ENCODE data around the gene NEO1.

Gene NEO1

DNA sequence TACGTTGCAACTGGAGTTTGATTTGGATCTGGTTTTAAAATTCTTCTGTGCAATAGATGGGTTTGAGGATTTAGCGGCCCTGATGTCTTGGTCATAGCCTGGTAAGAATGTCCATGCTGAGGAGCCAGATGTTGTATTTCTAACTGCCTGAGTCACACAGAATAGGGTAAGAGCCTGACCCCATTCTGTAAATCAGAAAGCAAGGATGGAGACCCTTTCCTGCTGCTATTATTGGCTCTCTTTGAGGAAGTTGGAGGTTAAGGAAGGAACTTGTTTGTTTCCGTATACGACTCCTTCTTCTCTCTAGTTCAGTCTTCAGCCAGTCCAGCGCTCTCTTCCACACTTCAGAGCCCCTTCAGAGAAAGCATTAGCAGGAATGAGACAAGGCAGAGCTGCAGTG, 251.4 kb downstream of the NEO1 start:
- in situ Hi-C loops (cut with HindIII; ENCODE audit: low sequenced_read_pairs) = no loop called here
- no peak for DNase-seq (ENCODE audit: low read depth, low spot score)
- H3K4me3 ChIP-seq (ENCODE audit: low read depth, low read length) = no peak overlapping the region
- TF ChIP-seq, protein P1, sequence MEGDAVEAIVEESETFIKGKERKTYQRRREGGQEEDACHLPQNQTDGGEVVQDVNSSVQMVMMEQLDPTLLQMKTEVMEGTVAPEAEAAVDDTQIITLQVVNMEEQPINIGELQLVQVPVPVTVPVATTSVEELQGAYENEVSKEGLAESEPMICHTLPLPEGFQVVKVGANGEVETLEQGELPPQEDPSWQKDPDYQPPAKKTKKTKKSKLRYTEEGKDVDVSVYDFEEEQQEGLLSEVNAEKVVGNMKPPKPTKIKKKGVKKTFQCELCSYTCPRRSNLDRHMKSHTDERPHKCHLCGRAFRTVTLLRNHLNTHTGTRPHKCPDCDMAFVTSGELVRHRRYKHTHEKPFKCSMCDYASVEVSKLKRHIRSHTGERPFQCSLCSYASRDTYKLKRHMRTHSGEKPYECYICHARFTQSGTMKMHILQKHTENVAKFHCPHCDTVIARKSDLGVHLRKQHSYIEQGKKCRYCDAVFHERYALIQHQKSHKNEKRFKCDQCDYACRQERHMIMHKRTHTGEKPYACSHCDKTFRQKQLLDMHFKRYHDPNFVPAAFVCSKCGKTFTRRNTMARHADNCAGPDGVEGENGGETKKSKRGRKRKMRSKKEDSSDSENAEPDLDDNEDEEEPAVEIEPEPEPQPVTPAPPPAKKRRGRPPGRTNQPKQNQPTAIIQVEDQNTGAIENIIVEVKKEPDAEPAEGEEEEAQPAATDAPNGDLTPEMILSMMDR (IDR thresholded peaks at IDR 0.05; ENCODE audit: low read depth, low read length) = no peak

DNA sequence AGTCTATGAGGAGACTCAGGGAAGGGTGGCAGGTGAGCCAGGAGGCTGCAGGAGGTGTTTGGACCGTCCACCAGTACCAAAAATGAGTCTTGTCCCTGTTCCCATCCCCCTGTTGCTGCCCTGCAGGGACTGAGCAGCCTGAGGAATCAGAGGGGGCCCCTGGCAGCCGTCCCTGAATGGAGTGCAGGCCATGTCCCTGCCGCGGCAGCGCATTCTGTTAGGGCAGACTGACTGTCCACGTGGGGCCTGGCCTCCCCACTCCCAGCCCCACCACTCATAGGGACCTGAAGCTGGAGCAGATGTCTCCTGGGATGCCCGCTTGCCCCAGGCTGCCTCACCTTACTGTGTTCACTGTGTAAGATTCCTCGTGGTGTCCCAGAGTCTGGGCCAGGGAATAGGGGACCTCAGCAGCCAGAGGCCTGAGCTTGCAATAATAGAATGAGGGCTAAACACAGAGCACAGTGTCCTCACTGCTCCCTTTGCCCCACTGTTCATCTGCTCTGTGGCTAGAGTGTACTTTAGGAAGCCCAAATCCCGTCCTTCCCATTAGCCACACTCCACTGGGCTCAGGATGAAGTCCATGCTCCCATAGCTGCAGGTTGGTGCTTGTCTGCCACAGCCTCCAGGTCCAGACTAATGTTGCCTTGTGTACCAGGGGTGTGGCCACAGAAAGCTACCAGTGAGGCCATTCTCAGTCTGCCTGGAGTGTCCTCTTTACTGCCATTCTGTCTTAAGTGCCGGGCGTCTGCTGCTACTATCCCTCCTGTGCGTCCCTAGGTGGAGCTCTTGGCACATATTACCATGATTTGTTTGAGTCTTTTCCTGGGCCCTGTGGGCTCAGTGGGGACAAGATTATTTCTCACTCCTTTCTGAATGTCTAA, 253.3 kb downstream of the NEO1 start:
- no peak overlapping the region for H3K4me3 ChIP-seq (ENCODE audit: low read depth, low read length)
- TF ChIP-seq, protein P1 (IDR thresholded peaks at IDR 0.05; ENCODE audit: low read depth, low read length) = peak; percentile 74
- in situ Hi-C loops (cut with HindIII; ENCODE audit: low sequenced_read_pairs) = no loop called here
- DNase-seq (ENCODE audit: low read depth, low spot score) = peak; percentile 71

DNA sequence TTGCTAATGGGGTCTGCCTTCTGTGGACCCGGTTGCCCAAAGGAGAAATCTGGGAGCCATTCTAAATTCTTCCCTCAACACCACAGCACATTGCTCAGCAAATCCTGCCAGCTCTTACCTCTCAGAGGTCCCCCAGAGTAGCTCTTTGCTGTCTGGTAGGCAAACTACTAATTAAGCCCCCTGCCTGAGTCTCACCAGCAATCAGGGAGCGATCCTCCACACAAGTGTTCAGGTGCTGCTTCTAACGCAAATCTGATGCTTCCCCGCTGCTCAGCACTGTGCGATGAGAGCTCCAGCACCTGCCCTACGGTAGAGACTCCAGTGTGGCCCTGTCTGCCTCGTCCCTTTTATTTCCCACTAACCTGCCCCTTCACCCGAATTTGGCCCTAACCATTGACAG, 256.0 kb downstream of the NEO1 start:
- H3K4me3 ChIP-seq (ENCODE audit: low read depth, low read length) = no peak overlapping the region
- TF ChIP-seq, protein P1 (IDR thresholded peaks at IDR 0.05; ENCODE audit: low read depth, low read length) = no peak
- in situ Hi-C loops (cut with HindIII; ENCODE audit: low sequenced_read_pairs) = no loop called here
- no peak for DNase-seq (ENCODE audit: low read depth, low spot score)

DNA sequence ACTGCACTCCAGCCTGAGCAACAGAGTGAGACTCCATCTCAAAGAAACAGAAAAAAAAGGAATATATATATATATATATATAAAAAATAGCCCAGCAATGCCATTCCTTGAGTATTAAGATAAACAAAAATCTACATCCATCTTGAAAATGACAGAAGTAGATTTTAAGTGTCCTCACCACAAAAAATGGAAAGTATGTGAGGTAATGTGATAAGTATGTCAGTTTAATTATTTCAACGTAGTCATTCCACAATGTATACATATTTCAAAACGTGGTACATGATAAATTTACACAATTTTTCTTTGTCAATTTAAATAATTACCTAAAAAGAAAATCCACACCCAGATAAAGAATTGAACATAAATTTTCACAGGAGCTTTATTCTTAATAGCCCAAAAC, 261.6 kb downstream of the NEO1 start:
- in situ Hi-C loops (cut with HindIII; ENCODE audit: low sequenced_read_pairs) = no loop called here
- DNase-seq (ENCODE audit: low read depth, low spot score) = no peak
- TF ChIP-seq, protein P1 (IDR thresholded peaks at IDR 0.05; ENCODE audit: low read depth, low read length) = no peak
- no peak overlapping the region for H3K4me3 ChIP-seq (ENCODE audit: low read depth, low read length)

DNA sequence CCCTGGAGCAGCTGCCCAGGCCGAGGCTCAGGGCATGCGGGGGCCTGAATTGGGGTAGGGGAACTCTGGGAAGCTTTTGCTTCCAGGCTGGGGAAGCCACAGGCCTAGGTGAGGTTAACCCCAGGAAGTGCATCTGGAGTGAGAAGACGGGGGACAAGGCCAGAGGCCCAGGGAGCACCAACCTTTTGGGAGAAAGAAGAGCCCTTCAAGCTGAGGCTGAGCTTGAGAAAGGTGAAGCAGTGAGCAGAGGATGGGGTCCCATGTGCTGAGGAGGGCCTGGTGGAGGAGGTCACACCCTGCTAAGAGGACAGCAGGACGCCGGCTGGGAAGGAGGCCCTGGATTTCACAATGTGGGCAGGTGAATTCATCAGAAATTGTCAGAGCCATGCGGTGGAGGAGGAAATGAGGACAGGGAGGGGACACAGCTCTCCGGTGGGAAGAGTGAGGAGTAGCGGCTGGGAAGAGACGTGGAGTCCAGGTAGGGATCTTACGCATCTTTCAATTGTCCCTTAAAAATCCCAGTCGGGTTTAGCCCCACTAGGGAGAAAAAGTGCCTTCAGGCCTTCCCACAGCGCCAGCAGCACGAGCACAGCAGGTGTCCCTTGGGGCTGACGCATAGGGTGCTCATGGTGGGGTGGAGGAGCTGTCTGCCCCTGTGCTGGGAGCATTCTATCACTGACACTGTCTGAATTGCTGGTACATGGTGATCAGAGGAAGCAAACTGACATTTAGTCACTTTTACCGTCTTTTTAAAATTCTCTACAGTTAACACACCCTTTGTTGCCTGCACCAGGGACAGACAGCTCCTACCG, 265.6 kb downstream of the NEO1 start:
- H3K4me3 ChIP-seq (ENCODE audit: low read depth, low read length) = no peak overlapping the region
- DNase-seq (ENCODE audit: low read depth, low spot score) = no peak
- in situ Hi-C loops (cut with HindIII; ENCODE audit: low sequenced_read_pairs) = no loop called here
- TF ChIP-seq, protein P1 (IDR thresholded peaks at IDR 0.05; ENCODE audit: low read depth, low read length) = no peak

DNA sequence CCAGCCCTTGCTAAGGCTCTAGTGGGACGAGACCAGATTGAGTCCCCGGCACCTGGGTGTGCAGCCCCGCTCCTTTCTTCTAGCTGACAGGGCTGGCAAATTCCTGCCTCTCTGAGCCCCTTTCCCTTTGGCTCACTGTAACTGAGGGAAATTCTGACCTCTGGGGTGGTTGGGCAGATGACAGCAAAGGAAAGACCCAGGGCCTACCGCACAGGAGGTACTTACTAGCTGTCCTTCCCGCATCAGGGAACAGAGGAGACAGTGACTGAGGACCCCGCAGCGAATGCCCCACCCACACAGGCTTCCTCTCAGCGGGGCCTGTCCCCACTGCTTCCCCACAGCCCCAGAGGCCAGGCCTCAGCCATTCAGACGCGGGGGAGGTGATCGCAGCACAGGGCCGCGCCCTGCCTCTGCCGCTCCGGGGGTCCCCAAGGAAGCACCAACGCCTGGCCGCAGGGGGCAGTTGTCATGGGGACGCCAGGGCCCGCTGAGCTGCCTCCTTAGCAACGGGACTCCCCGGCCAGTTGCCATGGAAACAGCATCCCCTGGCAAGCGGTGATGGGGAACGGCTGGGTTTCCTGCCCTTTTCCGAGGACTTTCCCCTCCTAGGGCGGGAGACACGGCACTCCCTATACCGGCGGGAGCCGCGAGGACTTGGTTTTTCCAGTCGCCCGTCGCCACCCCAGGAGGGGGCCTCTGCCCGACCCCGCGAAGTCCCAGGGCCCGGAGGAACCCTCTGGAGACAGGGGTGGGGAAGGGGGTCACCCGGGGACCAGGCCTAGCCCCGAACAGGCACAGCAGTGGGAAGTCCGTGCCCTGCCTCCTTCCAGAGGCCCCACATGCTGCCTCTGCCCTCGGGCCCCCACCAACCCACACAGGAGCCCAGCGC, 266.4 kb downstream of the NEO1 start:
- in situ Hi-C loops (cut with HindIII; ENCODE audit: low sequenced_read_pairs) = no loop called here
- no peak overlapping the region for H3K4me3 ChIP-seq (ENCODE audit: low read depth, low read length)
- DNase-seq (ENCODE audit: low read depth, low spot score) = no peak
- TF ChIP-seq, protein P1 (IDR thresholded peaks at IDR 0.05; ENCODE audit: low read depth, low read length) = no peak

Data from astrocyte of the spinal cord (primary cell).